ENCODE measurements around the gene ZNF652.

The ZNF652 gene

GRCh38 chr17:49361902-49362722, at the start of gene ZNF652:
TSS of gene ZNF652 (minus strand) at chr17:49362250. CDS start at chr17:49317725, 44,525 bp downstream.
- H3K27ac Mint-ChIP-seq: peak within 1 kb of the TSS; percentile 93
- ATAC-seq (peak; percentile 45), DNase-seq (peak; percentile 89)
- no peaks in the 10 kb centered on the region for H3K9me3 Mint-ChIP-seq
- H3K27me3 Mint-ChIP-seq: peaks cover 2% of the 10 kb centered on the region
- H3K36me3 Mint-ChIP-seq (ENCODE audit: low read depth): no peaks in the 10 kb centered on the region
- peak within 1 kb of the TSS; percentile 92 for H3K4me3 Mint-ChIP-seq
- H3K4me1 Mint-ChIP-seq: peaks cover 51% of the 10 kb centered on the region

- DNase-seq (no peak), ATAC-seq (no peak)
- Mint-ChIP-seq H3K4me1 (peaks cover 66% of the 10 kb centered on the region), H3K27ac (no peak overlapping the region), H3K36me3 (ENCODE audit: low read depth) (peaks cover 75% of the 10 kb centered on the region), H3K9me3 (no peaks in the 10 kb centered on the region), H3K27me3 (no peaks in the 10 kb centered on the region), H3K4me3 (peak overlapping the region; percentile 0)
Measured at GRCh38 chr17:49409066-49409465, 47.0 kb upstream of the ZNF652 start.

GRCh38 chr17:49407981-49408501, 46.0 kb upstream of the ZNF652 start:
- DNase-seq: peak; percentile 89
- Mint-ChIP-seq H3K27ac (peak overlapping the region; percentile 35), H3K27me3 (no peaks in the 10 kb centered on the region), H3K9me3 (no peaks in the 10 kb centered on the region), H3K4me1 (peaks cover 67% of the 10 kb centered on the region), H3K4me3 (no peak overlapping the region), H3K36me3 (ENCODE audit: low read depth) (peaks cover 82% of the 10 kb centered on the region)
- peak; percentile 92 for ATAC-seq

GRCh38 chr17:49407086-49407485, 45.0 kb upstream of the ZNF652 start:
- no peak overlapping the region for H3K27ac Mint-ChIP-seq
- H3K4me3 Mint-ChIP-seq: no peak overlapping the region
- H3K36me3 Mint-ChIP-seq (ENCODE audit: low read depth): peaks cover 79% of the 10 kb centered on the region
- ATAC-seq (no peak), DNase-seq (no peak)
- no peaks in the 10 kb centered on the region for H3K9me3 Mint-ChIP-seq
- no peaks in the 10 kb centered on the region for H3K27me3 Mint-ChIP-seq
- H3K4me1 Mint-ChIP-seq: peaks cover 59% of the 10 kb centered on the region

GRCh38 chr17:49406421-49407061, 44.5 kb upstream of the ZNF652 start:
- Mint-ChIP-seq H3K27ac (no peak overlapping the region), H3K4me3 (no peak overlapping the region), H3K27me3 (no peaks in the 10 kb centered on the region), H3K4me1 (peaks cover 56% of the 10 kb centered on the region), H3K9me3 (no peaks in the 10 kb centered on the region), H3K36me3 (ENCODE audit: low read depth) (peaks cover 73% of the 10 kb centered on the region)
- no peak for ATAC-seq
- DNase-seq: no peak

- DNase-seq (no peak), ATAC-seq (no peak)
- H3K27ac Mint-ChIP-seq: no peak overlapping the region
- H3K4me1 Mint-ChIP-seq: peaks cover 55% of the 10 kb centered on the region
- H3K36me3 Mint-ChIP-seq (ENCODE audit: low read depth): peaks cover 63% of the 10 kb centered on the region
- H3K4me3 Mint-ChIP-seq: no peak overlapping the region
- H3K27me3 Mint-ChIP-seq: no peaks in the 10 kb centered on the region
- no peaks in the 10 kb centered on the region for H3K9me3 Mint-ChIP-seq
Measured at GRCh38 chr17:49404906-49405305, 42.9 kb upstream of the ZNF652 start.

GRCh38 chr17:49404361-49404760, 42.3 kb upstream of the ZNF652 start:
- no peak for DNase-seq
- Mint-ChIP-seq H3K27ac (no peak overlapping the region), H3K9me3 (no peaks in the 10 kb centered on the region), H3K27me3 (no peaks in the 10 kb centered on the region), H3K4me1 (peaks cover 53% of the 10 kb centered on the region), H3K36me3 (ENCODE audit: low read depth) (peaks cover 61% of the 10 kb centered on the region), H3K4me3 (no peak overlapping the region)
- no peak for ATAC-seq

- Mint-ChIP-seq H3K27ac (peak overlapping the region; percentile 35), H3K4me1 (peaks cover 46% of the 10 kb centered on the region), H3K36me3 (ENCODE audit: low read depth) (peaks cover 55% of the 10 kb centered on the region), H3K9me3 (no peaks in the 10 kb centered on the region), H3K27me3 (no peaks in the 10 kb centered on the region), H3K4me3 (no peak overlapping the region)
- DNase-seq (no peak), ATAC-seq (no peak)
Measured at GRCh38 chr17:49403514-49404289, 41.7 kb upstream of the ZNF652 start.

GRCh38 chr17:49402706-49403105, 40.7 kb upstream of the ZNF652 start:
- DNase-seq (no peak), ATAC-seq (no peak)
- H3K27ac Mint-ChIP-seq: no peak overlapping the region
- H3K9me3 Mint-ChIP-seq: no peaks in the 10 kb centered on the region
- H3K4me3 Mint-ChIP-seq: no peak overlapping the region
- no peaks in the 10 kb centered on the region for H3K27me3 Mint-ChIP-seq
- peaks cover 36% of the 10 kb centered on the region for H3K4me1 Mint-ChIP-seq
- peaks cover 45% of the 10 kb centered on the region for H3K36me3 Mint-ChIP-seq (ENCODE audit: low read depth)

GRCh38 chr17:49401971-49402611, 40.0 kb upstream of the ZNF652 start:
- peaks cover 39% of the 10 kb centered on the region for H3K36me3 Mint-ChIP-seq (ENCODE audit: low read depth)
- H3K4me3 Mint-ChIP-seq: no peak overlapping the region
- DNase-seq: no peak
- no peak overlapping the region for H3K27ac Mint-ChIP-seq
- H3K9me3 Mint-ChIP-seq: no peaks in the 10 kb centered on the region
- peaks cover 33% of the 10 kb centered on the region for H3K4me1 Mint-ChIP-seq
- H3K27me3 Mint-ChIP-seq: no peaks in the 10 kb centered on the region
- ATAC-seq: no peak

GRCh38 chr17:49399995-49400394, 37.9 kb upstream of the ZNF652 start:
- DNase-seq (no peak), ATAC-seq (no peak)
- peaks cover 17% of the 10 kb centered on the region for H3K4me1 Mint-ChIP-seq
- H3K4me3 Mint-ChIP-seq: no peak overlapping the region
- no peak overlapping the region for H3K27ac Mint-ChIP-seq
- no peaks in the 10 kb centered on the region for H3K27me3 Mint-ChIP-seq
- H3K36me3 Mint-ChIP-seq (ENCODE audit: low read depth): peaks cover 20% of the 10 kb centered on the region
- H3K9me3 Mint-ChIP-seq: no peaks in the 10 kb centered on the region

- ATAC-seq (no peak), DNase-seq (no peak)
- Mint-ChIP-seq H3K4me1 (peaks cover 14% of the 10 kb centered on the region), H3K27ac (no peak overlapping the region), H3K27me3 (no peaks in the 10 kb centered on the region), H3K9me3 (no peaks in the 10 kb centered on the region), H3K4me3 (no peak overlapping the region), H3K36me3 (ENCODE audit: low read depth) (peaks cover 1% of the 10 kb centered on the region)
Measured at GRCh38 chr17:49397586-49397985, 35.5 kb upstream of the ZNF652 start.

GRCh38 chr17:49393491-49394255, 31.6 kb upstream of the ZNF652 start:
- Mint-ChIP-seq H3K9me3 (no peaks in the 10 kb centered on the region), H3K36me3 (ENCODE audit: low read depth) (no peaks in the 10 kb centered on the region), H3K27ac (no peak overlapping the region), H3K4me3 (no peak overlapping the region), H3K27me3 (no peaks in the 10 kb centered on the region), H3K4me1 (peaks cover 47% of the 10 kb centered on the region)
- ATAC-seq: no peak
- DNase-seq: no peak

Measured in activated naive CD8-positive, alpha-beta T cell treated with anti-CD3 and anti-CD28 coated beads, Interleukin-2, amount 50 U/mL, for 24 hours (primary cell).